Stomach smooth muscle (tissue), 2 donors: Measurements from ENCODE around the gene DTNB.

Experiments used
- H3K27ac ChIP-seq: one replicate; pipeline ENCODE4 v1.7.0; 2013; ENCODE audit warnings: mild to moderate bottlenecking, low read length, inconsistent platforms
- H3K27me3 ChIP-seq, 2 donors: one replicate each; pipeline ENCODE4 v1.7.0; 2013; ENCODE audit warnings: low read length in 2 of 2; ENCODE audit not compliant: insufficient read depth in 2 of 2, control insufficient read depth in 1 of 2
- H3K36me3 ChIP-seq, 2 donors: one replicate each; pipeline ENCODE4 v1.7.0; 2013; ENCODE audit warnings: low read length in 2 of 2; ENCODE audit not compliant: control insufficient read depth in 2 of 2, insufficient read depth in 2 of 2
- H3K4me1 ChIP-seq: one replicate; pipeline ENCODE4 v1.7.0; 2013; ENCODE audit warnings: low read length; ENCODE audit not compliant: control insufficient read depth, insufficient read depth
- H3K4me3 ChIP-seq, 2 donors: one replicate each; pipeline ENCODE4 v1.7.0; 2013; ENCODE audit warnings: low read length in 2 of 2
- H3K9ac ChIP-seq, 2 donors: one replicate each; pipeline ENCODE4 v1.7.0; 2013; ENCODE audit warnings: low read length in 2 of 2, mild to moderate bottlenecking in 1 of 2
- H3K9me3 ChIP-seq, 2 donors: one replicate each; pipeline ENCODE4 v1.7.0; 2013; ENCODE audit warnings: low read length in 2 of 2; ENCODE audit not compliant: control insufficient read depth in 2 of 2
- donor health status: healthy.
- donor health status: Pancreatic carcinoma.

Gene DTNB

DNA sequence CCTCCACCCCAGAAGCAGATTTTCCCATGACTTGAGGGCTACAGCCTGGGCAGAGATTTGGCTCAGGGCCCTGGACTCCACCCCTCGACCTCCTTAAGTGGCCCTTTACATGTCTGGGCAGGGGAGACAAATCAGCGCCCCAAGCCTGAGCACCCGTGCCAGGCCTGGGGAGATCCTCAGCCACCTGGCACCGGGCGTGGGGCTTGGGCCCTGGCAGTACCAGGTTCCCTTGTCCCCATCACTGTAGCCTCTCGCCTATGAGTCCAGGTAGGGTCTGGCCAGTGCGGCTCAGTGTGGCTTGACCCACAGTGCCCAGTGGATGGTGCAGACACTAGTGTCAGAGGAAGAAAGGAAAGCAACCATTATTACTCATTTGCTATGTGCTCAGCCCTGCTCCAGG lies 309.6 kb downstream of the DTNB start:
- Histone ChIP-seq H3K4me3 (no peak overlapping the region), H3K27me3 (peaks cover 0 to 2% of the 10 kb centered on the region in 2 donors), H3K9ac (no peak overlapping the region), H3K9me3 (no peaks in the 10 kb centered on the region), H3K27ac (no peak overlapping the region), H3K36me3 (no peaks in the 10 kb centered on the region), H3K4me1 (peaks cover 13% of the 10 kb centered on the region)

GRCh38 chr2:25362434-25363145 lies 310.8 kb downstream of the DTNB start:
- peak overlapping the region; percentile 62 to 66 for H3K9ac ChIP-seq
- H3K4me3 ChIP-seq = peak overlapping the region; percentile 75 to 79
- no peaks in the 10 kb centered on the region for H3K36me3 ChIP-seq
- peaks cover 13% of the 10 kb centered on the region for H3K4me1 ChIP-seq
- H3K27ac ChIP-seq = peak overlapping the region; percentile 19
- H3K9me3 ChIP-seq = no peaks in the 10 kb centered on the region
- H3K27me3 ChIP-seq = peaks cover 0 to 2% of the 10 kb centered on the region in 2 donors

GRCh38 chr2:25362049-25362433 lies 311.3 kb downstream of the DTNB start:
- no peaks in the 10 kb centered on the region for H3K36me3 ChIP-seq
- H3K4me3 ChIP-seq = peak overlapping the region; percentile 75 to 79
- no peaks in the 10 kb centered on the region for H3K9me3 ChIP-seq
- H3K27ac ChIP-seq = peak overlapping the region; percentile 19
- H3K4me1 ChIP-seq = peaks cover 13% of the 10 kb centered on the region
- H3K9ac ChIP-seq = peak overlapping the region; percentile 62 to 66
- H3K27me3 ChIP-seq = peaks cover 0 to 2% of the 10 kb centered on the region in 2 donors

DNA sequence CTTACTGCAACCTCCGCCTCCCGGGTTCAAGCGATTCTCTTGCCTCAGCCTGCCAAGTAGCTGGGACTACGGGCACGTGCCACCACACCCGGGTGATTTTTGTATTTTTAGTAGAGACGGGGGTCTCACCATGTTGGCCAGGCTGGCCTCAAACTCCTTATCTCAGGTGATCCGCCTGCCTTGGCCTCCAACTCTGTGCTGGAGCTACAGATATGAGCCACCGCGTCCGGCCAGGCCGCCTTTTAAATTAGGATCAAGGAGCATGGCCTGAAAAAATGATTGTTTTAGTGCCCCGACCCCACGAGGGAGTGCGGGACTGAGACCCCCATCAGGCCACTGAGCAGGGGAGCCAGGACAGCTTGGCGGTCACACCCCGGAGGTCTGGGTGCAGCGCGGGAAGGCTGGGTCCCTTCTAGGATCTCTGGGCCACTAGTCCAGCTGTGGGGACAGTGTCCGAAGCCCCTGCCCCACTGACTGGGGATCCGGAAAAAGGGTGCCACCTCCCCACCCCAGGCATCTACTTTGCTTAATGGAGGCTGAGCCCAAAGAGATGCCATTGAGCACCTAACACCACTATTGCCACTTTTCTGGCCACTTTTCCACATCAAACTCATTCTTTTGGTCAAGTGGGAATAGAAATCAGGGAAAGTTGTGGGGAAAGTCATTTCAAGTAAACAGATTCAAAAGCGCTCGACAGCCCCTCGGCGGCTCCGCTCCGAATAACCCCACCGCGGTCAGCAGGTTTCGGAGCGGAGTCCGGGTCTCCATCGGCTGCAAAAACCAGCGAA lies 311.9 kb downstream of the DTNB start:
- H3K27me3 ChIP-seq = peaks cover 0 to 2% of the 10 kb centered on the region in 2 donors
- H3K4me1 ChIP-seq = peaks cover 13% of the 10 kb centered on the region
- no peaks in the 10 kb centered on the region for H3K36me3 ChIP-seq
- H3K9ac ChIP-seq = no peak overlapping the region
- H3K4me3 ChIP-seq = peak overlapping the region; percentile 70 to 75
- no peak overlapping the region for H3K27ac ChIP-seq
- no peaks in the 10 kb centered on the region for H3K9me3 ChIP-seq

DNA sequence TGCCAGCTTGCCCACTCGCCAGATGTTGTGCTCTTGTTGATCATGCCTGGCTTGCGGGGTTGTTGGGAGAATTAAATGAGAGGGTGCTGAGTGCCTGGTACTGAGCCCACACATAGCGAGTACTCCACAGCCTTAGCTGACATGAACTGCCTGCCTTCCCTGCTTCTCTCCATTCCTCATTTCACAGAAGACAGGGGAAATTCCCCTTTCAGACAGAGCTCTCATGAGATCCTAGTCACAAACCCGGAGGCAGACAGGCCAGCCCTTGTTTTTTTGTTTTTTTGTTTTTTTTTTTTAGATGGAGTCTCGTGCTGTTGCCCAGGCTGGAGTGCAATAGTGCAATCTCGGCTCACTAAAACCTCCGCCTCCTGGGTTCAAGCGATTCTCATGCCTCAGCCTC lies 314.5 kb downstream of the DTNB start:
- Histone ChIP-seq H3K36me3 (no peaks in the 10 kb centered on the region), H3K27me3 (peaks cover 0 to 2% of the 10 kb centered on the region in 2 donors), H3K9me3 (no peaks in the 10 kb centered on the region)

DNA sequence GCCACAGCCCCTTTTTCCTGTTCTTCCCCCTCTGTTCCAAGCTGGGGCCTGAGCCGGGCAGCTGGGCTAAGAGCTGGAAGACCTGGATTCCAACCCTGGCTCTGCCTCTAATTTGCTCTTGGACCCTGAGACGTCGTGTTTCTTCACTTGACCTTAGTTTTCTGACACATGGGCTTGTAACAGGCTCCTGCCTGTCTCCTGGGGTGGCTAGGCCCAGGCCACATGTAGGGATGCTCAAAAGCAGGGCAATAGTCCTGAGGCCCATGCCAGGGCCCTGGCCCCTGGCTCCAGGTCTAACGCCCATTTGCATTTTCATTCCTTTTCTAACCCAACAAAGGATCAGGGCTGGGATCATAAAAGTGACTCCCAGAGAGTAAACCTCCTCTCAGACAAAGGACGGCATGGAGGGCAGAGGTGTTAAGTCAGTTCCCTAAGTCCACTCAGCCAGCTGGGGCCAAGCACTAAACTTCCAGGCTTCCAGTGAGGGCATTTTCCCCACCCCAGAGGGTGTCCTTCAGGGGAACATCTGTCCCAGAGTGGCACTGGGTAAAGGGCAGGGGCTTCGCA lies 315.0 kb downstream of the DTNB start:
- H3K27ac ChIP-seq = no peak overlapping the region
- H3K4me1 ChIP-seq = peaks cover 13% of the 10 kb centered on the region
- H3K36me3 ChIP-seq = no peaks in the 10 kb centered on the region
- peaks cover 0 to 2% of the 10 kb centered on the region in 2 donors for H3K27me3 ChIP-seq
- H3K9ac ChIP-seq = no peak overlapping the region
- H3K9me3 ChIP-seq = no peaks in the 10 kb centered on the region
- H3K4me3 ChIP-seq = no peak overlapping the region

More for the DNA sequence above, 314.5 kb downstream of the DTNB start:
- Histone ChIP-seq H3K4me3 (no peak overlapping the region), H3K4me1 (peaks cover 13% of the 10 kb centered on the region), H3K9ac (no peak overlapping the region), H3K27ac (no peak overlapping the region)

DNA sequence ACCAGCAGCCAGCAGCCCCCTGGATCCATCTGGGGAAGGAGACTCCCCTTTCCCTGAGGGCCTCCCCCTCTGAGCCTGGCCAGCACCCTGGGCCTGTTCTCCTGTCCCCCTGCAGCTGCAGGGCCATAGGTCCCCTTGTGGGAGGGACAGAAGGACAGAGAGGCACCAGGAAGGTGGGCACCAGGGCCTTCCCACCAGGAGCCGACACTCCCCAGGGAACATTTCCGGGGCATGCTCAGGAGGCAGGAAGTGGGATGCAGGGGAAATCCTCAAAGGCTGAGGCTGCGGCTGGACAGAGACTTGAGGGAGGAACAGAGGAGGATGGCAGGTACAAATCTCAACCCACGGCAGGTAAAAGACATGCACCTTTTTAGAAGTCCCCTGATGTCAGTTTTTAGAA lies 317.3 kb downstream of the DTNB start:
- H3K36me3 ChIP-seq = no peaks in the 10 kb centered on the region
- no peaks in the 10 kb centered on the region for H3K4me1 ChIP-seq
- no peak overlapping the region for H3K4me3 ChIP-seq
- H3K27ac ChIP-seq = no peak overlapping the region
- H3K9me3 ChIP-seq = no peaks in the 10 kb centered on the region
- peaks cover 0 to 2% of the 10 kb centered on the region in 2 donors for H3K27me3 ChIP-seq
- H3K9ac ChIP-seq = no peak overlapping the region

DNA sequence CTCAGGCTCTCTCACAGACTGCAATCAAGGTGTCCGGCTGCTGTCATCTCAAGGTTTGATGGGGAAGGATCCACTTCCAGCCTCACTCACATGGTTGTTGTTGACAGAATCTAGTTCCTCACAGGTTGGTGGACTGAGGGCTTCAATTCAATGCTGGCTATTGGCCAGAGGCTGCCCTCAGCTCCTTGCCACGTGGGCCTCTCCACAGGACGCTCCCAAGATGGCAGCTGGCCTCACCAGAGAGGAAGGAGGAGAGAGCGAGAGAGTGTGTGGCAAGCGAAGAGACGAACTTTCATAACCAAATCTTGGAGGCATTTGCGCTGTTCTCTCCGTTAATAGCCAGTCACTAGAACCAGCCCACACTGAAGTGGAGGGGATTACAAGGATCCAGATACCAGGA lies 318.1 kb downstream of the DTNB start:
- Histone ChIP-seq H3K9ac (no peak overlapping the region), H3K36me3 (no peaks in the 10 kb centered on the region), H3K9me3 (no peaks in the 10 kb centered on the region), H3K4me3 (no peak overlapping the region), H3K4me1 (no peaks in the 10 kb centered on the region), H3K27me3 (no peaks in the 10 kb centered on the region), H3K27ac (no peak overlapping the region)

- no peak overlapping the region for H3K27ac ChIP-seq
- no peak overlapping the region for H3K4me3 ChIP-seq
- no peaks in the 10 kb centered on the region for H3K9me3 ChIP-seq
- peaks cover 2% of the 10 kb centered on the region for H3K4me1 ChIP-seq
- H3K27me3 ChIP-seq = no peaks in the 10 kb centered on the region
- no peaks in the 10 kb centered on the region for H3K36me3 ChIP-seq
- H3K9ac ChIP-seq = no peak overlapping the region
These were observed 319.3 kb downstream of the DTNB start for GRCh38 chr2:25354116-25354515.

DNA sequence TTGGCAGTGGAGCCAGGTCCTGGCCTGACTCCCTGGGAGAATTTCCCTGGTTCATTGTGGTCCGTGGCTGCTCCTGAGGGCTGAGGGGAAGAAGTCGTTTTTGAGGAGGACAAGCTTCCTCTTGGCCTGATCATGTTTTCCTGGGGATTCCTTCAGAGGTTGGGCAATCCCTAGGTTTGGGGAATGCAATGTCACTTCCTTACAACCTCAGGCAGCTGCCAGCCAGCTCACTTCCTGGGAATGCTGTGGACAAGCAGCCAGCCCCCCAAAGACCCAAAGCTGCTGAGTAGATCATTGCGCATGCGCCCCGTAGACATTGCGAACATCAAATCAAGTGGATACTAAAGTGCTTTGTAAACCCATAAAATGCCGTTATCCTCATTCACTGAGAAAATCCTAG lies 324.0 kb downstream of the DTNB start:
- no peak overlapping the region for H3K9ac ChIP-seq
- H3K27ac ChIP-seq = no peak overlapping the region

More for the DNA sequence above, 324.0 kb downstream of the DTNB start:
- Histone ChIP-seq H3K9me3 (no peaks in the 10 kb centered on the region), H3K27me3 (no peaks in the 10 kb centered on the region), H3K36me3 (no peaks in the 10 kb centered on the region), H3K4me1 (peaks cover 18% of the 10 kb centered on the region), H3K4me3 (no peak overlapping the region)
